Heart left ventricle (tissue), 13 donors: Measurements from ENCODE around the gene SH3RF3.

Source experiments
- POLR2A ChIP-seq, 2 donors: fragments of 450-650 bp; IDR thresholded peaks; one replicate each; pipeline ENCODE4 v1.6.1; 2017; ENCODE audit warnings: antibody characterized with exemption in 2 of 2, mild to moderate bottlenecking in 2 of 2, moderate library complexity in 2 of 2
- TF ChIP-seq, protein P1 (sequence below), 12 donors: fragments of 200-600 bp; sonication (generic) in 4 of 12; IDR thresholded peaks; one replicate each; pipeline versions ENCODE4 v1.5.0 to v1.8.0; 2018 to 2022; ENCODE audit warnings: antibody characterized with exemption in 12 of 12, mild to moderate bottlenecking in 5 of 12
- donor health status: ischemic (EF 13 %, LVEDD 7.1; RV severe dilation, severe dysfunction).
- donor health status: DM: no; HTN: yes; CAD: no.
- donor health status: DM: no; HTN: no; CAD: no.
- donor health status: ischemic (EF 25% LVEDD 6.9; RV normal size, moderate dysfunction).
- donor health status: ischemic (EF 25% LVEDD 5.7; RV mildly dilated, moderate dysfunction).
- donor health status: ischemic (EF 35%, LVEDD 5.7; RV mildly dilated, moderate dysfunction).
- donor health status: nonischemic (EF 11% LVEDD 7.7; RV severe dilation, severe dysfunction).
- donor health status: DM: yes; HTN: yes; CAD: no.
- donor health status: PGD.
- donor health status: ischemic (EF 29% LVEDD 5.4; RV normal size, mild dysfunction).
- donor health status: nonischemic (EF 23%, LVEDD 6.1; RV moderate dilation, normal function).

DNA sequence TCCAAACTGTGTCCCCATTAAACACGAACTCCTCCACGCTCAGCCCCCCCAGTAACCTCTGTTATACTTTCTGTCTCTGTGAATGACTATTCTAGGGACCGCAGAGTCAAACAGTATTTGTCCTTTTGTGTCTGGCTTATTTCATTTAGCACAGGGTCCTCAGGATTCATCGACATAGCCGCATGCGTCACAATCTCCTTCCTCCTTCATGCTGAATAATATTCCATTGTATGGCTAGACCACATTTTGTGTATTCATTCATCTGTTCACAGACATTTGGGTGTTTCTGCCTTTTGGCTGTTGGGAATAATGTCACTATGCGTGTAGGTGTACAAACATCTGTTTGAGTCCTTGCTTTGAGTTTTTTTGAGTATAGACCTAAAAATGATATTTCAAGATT is 80.9 kb downstream of the SH3RF3 start:
- TF ChIP-seq, protein P1, sequence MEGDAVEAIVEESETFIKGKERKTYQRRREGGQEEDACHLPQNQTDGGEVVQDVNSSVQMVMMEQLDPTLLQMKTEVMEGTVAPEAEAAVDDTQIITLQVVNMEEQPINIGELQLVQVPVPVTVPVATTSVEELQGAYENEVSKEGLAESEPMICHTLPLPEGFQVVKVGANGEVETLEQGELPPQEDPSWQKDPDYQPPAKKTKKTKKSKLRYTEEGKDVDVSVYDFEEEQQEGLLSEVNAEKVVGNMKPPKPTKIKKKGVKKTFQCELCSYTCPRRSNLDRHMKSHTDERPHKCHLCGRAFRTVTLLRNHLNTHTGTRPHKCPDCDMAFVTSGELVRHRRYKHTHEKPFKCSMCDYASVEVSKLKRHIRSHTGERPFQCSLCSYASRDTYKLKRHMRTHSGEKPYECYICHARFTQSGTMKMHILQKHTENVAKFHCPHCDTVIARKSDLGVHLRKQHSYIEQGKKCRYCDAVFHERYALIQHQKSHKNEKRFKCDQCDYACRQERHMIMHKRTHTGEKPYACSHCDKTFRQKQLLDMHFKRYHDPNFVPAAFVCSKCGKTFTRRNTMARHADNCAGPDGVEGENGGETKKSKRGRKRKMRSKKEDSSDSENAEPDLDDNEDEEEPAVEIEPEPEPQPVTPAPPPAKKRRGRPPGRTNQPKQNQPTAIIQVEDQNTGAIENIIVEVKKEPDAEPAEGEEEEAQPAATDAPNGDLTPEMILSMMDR (IDR thresholded peaks at IDR 0.05), result no peak
- no peak for TF ChIP-seq POLR2A (IDR thresholded peaks at IDR 0.05)
